Gastrocnemius medialis (tissue), 4 donors: ENCODE results near the gene GRM1. TPM values are rescaled to one million over a fixed set of nuclear protein-coding genes. Genes with fewer than 3 reads are reported as not detected.

Source experiments
- ATAC-seq, 2 donors: fragments of 150-250 bp; one replicate each; pipeline ENCODE4 v1.9.1; 2016
- DNase-seq, 2 donors: peaks; one replicate each; pipeline ENCODE4 v3.0.0-alpha.2; 2019
- H3K27ac ChIP-seq, 4 donors: fragments of 200-600 bp; sonication (generic); 1 replicate in 1 of 4; 2 replicates in 3 of 4; pipeline ENCODE4 v1.5.1; 2016 to 2018; ENCODE audit warnings: mild to moderate bottlenecking in 2 of 4, moderate library complexity in 1 of 4
- H3K27me3 ChIP-seq, 3 donors: fragments of 200-600 bp; sonication (generic) in 2 of 3; 1 replicate in 1 of 3; 2 replicates in 2 of 3; pipeline versions ENCODE4 v1.5.1 to v1.6.0; 2016 to 2019; ENCODE audit warnings: mild to moderate bottlenecking in 1 of 3, moderate library complexity in 1 of 3
- H3K36me3 ChIP-seq, 2 donors: fragments of 200-600 bp; sonication (generic) in 1 of 2; one replicate each; pipeline ENCODE4 v1.5.1; 2017 to 2018
- H3K4me1 ChIP-seq, 2 donors: fragments of 200-600 bp; sonication (generic) in 1 of 2; one replicate each; pipeline ENCODE4 v1.5.1; 2016 to 2017; ENCODE audit warnings: mild to moderate bottlenecking in 2 of 2
- H3K4me3 ChIP-seq, 4 donors: fragments of 200-600 bp; sonication (generic) in 3 of 4; 1 replicate in 1 of 4; 2 replicates in 3 of 4; pipeline ENCODE4 v1.5.1; 2016 to 2019; ENCODE audit warnings: mild to moderate bottlenecking in 2 of 4
- H3K9me3 ChIP-seq, 3 donors: fragments of 200-600 bp; sonication (generic) in 2 of 3; 1 replicate in 1 of 3; 2 replicates in 2 of 3; pipeline ENCODE4 v1.5.1; 2016 to 2019
- CTCF ChIP-seq, 5 experiments: fragments of 450-650 bp in 3 of 5; fragments of 200-600 bp in 2 of 5; sonication (generic) in 2 of 5; IDR thresholded peaks in 4 of 5; conservative IDR thresholded peaks in 1 of 5; 1 replicate in 4 of 5; 2 replicates in 1 of 5; pipeline ENCODE4 v1.5.1; 2016 to 2019; ENCODE audit warnings: antibody characterized with exemption in 5 of 5, mild to moderate bottlenecking in 3 of 5, moderate library complexity in 3 of 5
- POLR2A ChIP-seq, 2 donors: fragments of 450-650 bp; IDR thresholded peaks; one replicate each; pipeline ENCODE4 v1.6.1; 2017; ENCODE audit warnings: antibody characterized with exemption in 2 of 2, mild to moderate bottlenecking in 2 of 2, moderate library complexity in 2 of 2
- in situ Hi-C, 4 donors: fragments of 200-750 bp; cut with MboI; loops; one replicate each; pipeline versions ENCODE4 v1.15.0 to v1.8.0; 2017; ENCODE audit warnings: low sequenced_read_pairs in 4 of 4
- intact Hi-C: fragments of 100-400 bp; cut with DNase I; formaldehyde crosslinking; loops from one replicate; pipeline ENCODE4 v1.15.1; 2023; ENCODE audit warnings: low total_unique reads
- total RNA-seq, 4 donors: library from RNA; depleted of rRNA; stranded (reverse); fragments of >200 nt; gene quantifications; one replicate each; pipeline versions ENCODE4 v1.1.0 to v1.2.3, GENCODE V29; 2016

GRM1 gene
- total RNA-seq, 4 donors from 2014 or later, result 0.04 TPM; not detected in 3

- in situ Hi-C loops, result no loop called here
Measured at GRCh38 chr6:146460941-146461340, 432.1 kb downstream of the GRM1 start.

GRCh38 chr6:146470091-146470770 lies 441.4 kb downstream of the GRM1 start:
- DNase-seq, result no peak
- Histone ChIP-seq H3K36me3 (no peaks in the 10 kb centered on the region), H3K27ac (no peak overlapping the region), H3K9me3 (no peaks in the 10 kb centered on the region), H3K4me3 (no peak overlapping the region), H3K4me1 (no peaks in the 10 kb centered on the region), H3K27me3 (no peaks in the 10 kb centered on the region)
- in situ Hi-C loops, result no loop called here
- ATAC-seq, result no peak
- intact Hi-C loops, result no loop called here
- no peak for TF ChIP-seq CTCF (IDR thresholded peaks at IDR 0.05 in 4 of 5, conservative IDR thresholded peaks at IDR 0.05 in 1 of 5)
- TF ChIP-seq POLR2A (IDR thresholded peaks at IDR 0.05), result no peak

More at GRCh38 chr6:146460941-146461340, 432.1 kb downstream of the GRM1 start:
- no peak overlapping the region for H3K27ac ChIP-seq
- intact Hi-C loops, result no loop called here
- ATAC-seq (no peak), DNase-seq (no peak)
- H3K4me3 ChIP-seq, result no peak overlapping the region
- peaks cover 0 to 12% (median 0%) of the 10 kb centered on the region in 3 donors for H3K9me3 ChIP-seq
- TF ChIP-seq POLR2A (IDR thresholded peaks at IDR 0.05), result no peak
- TF ChIP-seq CTCF (IDR thresholded peaks at IDR 0.05 in 4 of 5, conservative IDR thresholded peaks at IDR 0.05 in 1 of 5), result no peak
- H3K36me3 ChIP-seq, result no peaks in the 10 kb centered on the region
- no peaks in the 10 kb centered on the region for H3K27me3 ChIP-seq
- H3K4me1 ChIP-seq, result no peaks in the 10 kb centered on the region

GRCh38 chr6:146472918-146473317 lies 444.1 kb downstream of the GRM1 start:
- intact Hi-C loops (no loop called here), in situ Hi-C loops (no loop called here)
- no peak for ATAC-seq
- TF ChIP-seq CTCF (IDR thresholded peaks at IDR 0.05 in 4 of 5, conservative IDR thresholded peaks at IDR 0.05 in 1 of 5) (no peak), POLR2A (IDR thresholded peaks at IDR 0.05) (no peak)
- no peak for DNase-seq
- Histone ChIP-seq H3K36me3 (no peaks in the 10 kb centered on the region), H3K4me3 (no peak overlapping the region), H3K27ac (no peak overlapping the region), H3K9me3 (no peaks in the 10 kb centered on the region), H3K27me3 (no peaks in the 10 kb centered on the region), H3K4me1 (no peaks in the 10 kb centered on the region)

- intact Hi-C loops, result no loop called here
- DNase-seq (no peak), ATAC-seq (no peak)
- no peaks in the 10 kb centered on the region for H3K36me3 ChIP-seq
- no peak overlapping the region for H3K4me3 ChIP-seq
- no peaks in the 10 kb centered on the region for H3K27me3 ChIP-seq
- no peaks in the 10 kb centered on the region for H3K4me1 ChIP-seq
- TF ChIP-seq CTCF (IDR thresholded peaks at IDR 0.05 in 4 of 5, conservative IDR thresholded peaks at IDR 0.05 in 1 of 5) (no peak), POLR2A (IDR thresholded peaks at IDR 0.05) (no peak)
- in situ Hi-C loops, result no loop called here
- no peak overlapping the region for H3K27ac ChIP-seq
- no peaks in the 10 kb centered on the region for H3K9me3 ChIP-seq
Measured at GRCh38 chr6:146481527-146481926, 452.7 kb downstream of the GRM1 start.

GRCh38 chr6:146484411-146484810 lies 455.5 kb downstream of the GRM1 start:
- no peak for TF ChIP-seq POLR2A (IDR thresholded peaks at IDR 0.05)
- no peak for TF ChIP-seq CTCF (IDR thresholded peaks at IDR 0.05 in 4 of 5, conservative IDR thresholded peaks at IDR 0.05 in 1 of 5)
- no peak for ATAC-seq
- Histone ChIP-seq H3K36me3 (no peaks in the 10 kb centered on the region), H3K27me3 (no peaks in the 10 kb centered on the region), H3K4me1 (no peaks in the 10 kb centered on the region), H3K9me3 (no peaks in the 10 kb centered on the region), H3K27ac (no peak overlapping the region), H3K4me3 (no peak overlapping the region)
- intact Hi-C loops (no loop called here), in situ Hi-C loops (no loop called here)
- no peak for DNase-seq
